ENCODE results near the gene TMEM74B.
"Not testable (repeated sequence)": the region's sequence is repeated elsewhere in the genome, so short reads cannot be mapped to it uniquely, and the experiment has no call there.

Gene TMEM74B

GRCh38 chr20:1177680-1178079, 7.1 kb downstream of the TMEM74B start:
- DNase-seq: no peak

GRCh38 chr20:1174787-1175186, 10.0 kb downstream of the TMEM74B start:
- DNase-seq: no peak

GRCh38 chr20:1173698-1174097, 11.1 kb downstream of the TMEM74B start:
- DNase-seq: no peak

GRCh38 chr20:1171461-1172093, 13.2 kb downstream of the TMEM74B start:
- no peak for DNase-seq

DNA sequence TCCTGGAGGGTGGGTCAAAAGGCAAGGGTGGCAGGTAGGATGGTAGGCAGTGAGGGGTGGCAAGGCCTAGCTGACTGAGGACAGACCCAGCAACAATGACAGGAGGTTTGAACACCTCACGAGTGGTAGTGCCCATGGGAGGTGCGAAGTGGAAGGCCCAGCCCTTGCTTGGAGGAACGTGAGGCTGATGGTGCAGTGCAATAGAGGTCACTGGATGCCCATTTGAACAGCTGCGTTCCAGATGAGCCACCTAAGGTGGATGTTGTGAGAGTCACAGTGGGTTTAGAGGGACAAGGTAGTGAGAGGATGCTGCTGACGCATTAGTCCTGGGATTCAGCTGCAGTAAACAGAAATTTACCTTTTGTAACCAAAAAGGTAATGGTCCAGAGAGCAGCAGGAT, 15.6 kb downstream of the TMEM74B start:
- DNase-seq: no peak

- DNase-seq: no peak
Observed at GRCh38 chr20:1166948-1167720, 17.6 kb downstream of the TMEM74B start.

GRCh38 chr20:1165941-1166340, 18.8 kb downstream of the TMEM74B start:
- no peak for DNase-seq

- DNase-seq: no peak
Observed at GRCh38 chr20:1165521-1165920, 19.3 kb downstream of the TMEM74B start.

DNA sequence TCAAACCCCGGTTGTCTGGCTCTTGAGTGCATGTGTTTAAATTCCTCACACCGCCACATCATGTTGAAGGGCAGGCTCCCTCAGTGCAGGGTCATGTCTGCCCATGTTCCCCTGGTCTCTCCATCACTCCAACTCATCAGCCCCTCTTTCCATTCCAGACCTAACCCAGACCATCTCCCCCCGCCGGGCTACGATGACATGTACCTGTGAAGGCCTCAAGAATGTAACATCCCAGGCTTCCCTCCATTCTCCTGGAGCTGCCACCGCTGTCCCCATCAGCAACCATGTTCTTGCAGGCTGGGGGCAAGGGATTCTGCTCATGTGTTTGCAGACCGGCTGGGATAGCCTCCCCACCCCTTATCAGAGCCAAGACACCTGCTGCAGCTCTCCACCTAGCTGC, 19.9 kb downstream of the TMEM74B start:
- no peak for DNase-seq

DNA sequence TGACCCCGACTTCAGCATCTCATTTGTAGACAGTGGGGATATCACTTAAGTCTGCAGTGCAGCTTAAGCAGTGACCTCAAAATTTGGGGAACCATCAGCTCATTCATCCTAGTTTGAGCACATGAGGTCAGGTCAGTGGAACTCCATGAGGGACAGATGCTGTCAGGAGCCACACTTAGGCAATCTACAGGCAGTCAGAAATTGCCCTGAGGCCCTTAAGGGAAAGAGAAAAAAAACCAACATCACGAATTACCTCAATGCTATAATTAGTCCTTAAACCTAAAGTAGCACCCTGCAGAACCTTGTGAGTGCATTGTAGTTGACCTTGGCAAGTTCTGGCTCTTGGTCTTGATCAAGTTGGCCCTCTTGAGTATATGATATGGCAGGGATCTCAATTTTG, 21.1 kb downstream of the TMEM74B start:
- no peak for DNase-seq

DNA sequence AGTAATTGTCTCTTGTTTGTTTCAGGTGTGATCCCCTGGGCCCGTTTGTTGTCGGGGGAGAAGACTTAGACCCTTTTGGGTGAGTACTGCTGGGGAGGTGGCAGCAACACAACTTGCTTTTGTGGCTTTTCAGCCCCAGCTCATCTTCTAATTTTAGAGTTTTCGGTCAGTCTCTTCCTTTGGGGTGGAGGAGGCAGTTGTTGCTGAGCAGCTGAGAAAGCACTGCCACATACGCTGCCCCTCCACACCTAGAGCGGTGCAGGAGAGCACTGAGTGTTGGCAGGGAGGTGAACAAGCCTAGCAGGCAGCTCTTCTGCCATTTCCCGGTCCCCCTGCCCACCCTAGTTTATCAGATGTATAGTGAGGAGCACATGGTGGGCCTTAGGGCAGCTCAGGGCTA, 21.7 kb downstream of the TMEM74B start:
- no peak for DNase-seq

- DNase-seq: no peak
Observed at GRCh38 chr20:1160991-1161390, 23.8 kb downstream of the TMEM74B start.

DNA sequence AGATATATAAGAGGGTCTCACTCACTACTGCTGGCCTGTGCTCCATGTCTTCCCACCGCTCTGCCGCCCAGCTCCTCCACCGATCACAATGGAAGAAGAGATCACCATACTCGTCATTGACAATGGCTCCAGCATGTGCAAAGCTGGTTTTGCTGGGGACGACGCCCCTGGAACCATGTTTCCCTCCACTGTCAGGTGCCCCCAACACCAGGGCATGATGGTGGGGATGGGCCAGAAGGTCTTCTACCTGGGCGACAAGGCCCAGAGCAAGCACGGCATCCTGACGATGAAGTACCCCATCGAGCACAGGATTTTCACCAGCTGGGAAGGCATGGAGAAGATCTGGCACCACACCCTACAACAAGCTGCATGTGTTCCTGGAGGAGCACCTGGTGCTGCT, 24.3 kb downstream of the TMEM74B start:
- DNase-seq: no peak

DNA sequence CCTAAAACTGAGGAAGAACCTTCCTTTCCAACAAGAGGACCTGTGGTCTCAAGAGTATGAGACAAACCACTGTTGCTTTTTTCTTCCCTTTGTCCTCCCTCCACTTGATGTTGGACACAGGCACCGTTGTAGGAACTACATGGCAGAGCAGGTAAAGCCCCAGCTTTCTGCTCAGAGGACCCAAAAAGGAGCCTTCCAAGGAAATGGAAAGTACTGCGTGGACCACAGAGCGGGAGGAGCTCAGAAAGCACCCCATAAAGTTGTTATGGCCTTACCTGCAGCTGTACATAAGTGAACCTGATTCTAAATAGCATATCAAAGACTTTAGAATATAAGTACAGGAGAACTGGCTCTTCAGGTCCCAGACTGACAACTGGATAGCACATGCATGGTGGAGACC, 29.4 kb downstream of the TMEM74B start:
- DNase-seq: no peak

DNA sequence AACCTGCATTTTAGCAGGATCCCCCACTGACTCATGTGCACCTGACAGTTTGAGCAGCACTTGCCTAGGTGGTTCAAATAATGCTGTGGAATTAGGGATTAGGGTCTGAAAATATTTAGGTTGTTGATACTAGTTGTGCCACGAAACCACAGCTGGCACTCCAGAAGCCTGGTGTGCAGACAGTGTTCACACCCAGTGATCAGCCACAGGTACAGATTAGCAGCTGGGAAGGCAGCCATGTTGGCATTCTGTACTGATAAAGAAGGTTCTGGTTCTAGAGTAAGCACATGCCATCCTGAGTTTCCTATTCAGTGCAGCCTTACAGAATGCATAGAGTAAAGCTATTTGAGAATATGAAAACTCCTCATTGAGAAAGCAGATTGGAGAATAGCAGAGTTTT, 30.1 kb downstream of the TMEM74B start:
- DNase-seq: no peak

DNA sequence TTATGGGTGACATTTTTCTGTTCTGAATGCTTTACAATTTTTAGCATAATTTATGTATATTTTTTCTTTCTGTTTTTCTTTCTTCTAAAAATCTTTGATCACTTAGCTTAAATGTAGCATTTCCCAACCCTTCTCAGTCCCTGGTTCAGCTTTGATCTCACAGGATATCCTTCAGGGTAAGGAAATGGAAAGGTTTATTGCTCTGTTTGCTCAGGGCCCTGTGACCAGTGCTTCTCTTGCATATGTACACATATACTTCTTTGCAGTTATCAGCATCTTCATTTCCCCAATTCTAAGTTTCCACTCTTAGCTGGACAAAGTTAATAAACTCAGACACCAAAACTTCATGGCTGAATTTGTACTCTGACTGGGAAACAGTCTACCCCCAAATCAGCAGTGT, 30.6 kb downstream of the TMEM74B start:
- no peak for DNase-seq

DNA sequence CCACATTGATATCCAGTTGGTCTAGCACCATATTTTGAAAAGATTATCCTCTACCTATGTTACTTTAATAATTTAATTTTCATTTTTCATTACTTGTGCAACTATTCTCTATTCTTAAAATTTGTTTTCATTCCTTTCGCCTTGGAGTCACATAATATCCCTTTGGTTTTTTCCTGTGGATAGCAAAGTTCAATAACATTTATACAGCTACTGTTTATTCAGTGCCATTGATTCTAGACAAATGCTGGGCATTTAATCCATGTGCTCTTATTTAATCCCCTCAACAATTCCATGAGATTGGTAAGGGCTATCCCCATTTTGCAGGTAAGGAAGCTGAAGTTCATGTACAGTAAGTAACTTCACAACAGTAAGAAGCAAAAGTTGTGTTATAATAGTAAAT, 33.8 kb downstream of the TMEM74B start:
- no peak for DNase-seq

GRCh38 chr20:1150218-1150617, 34.6 kb downstream of the TMEM74B start:
- no peak for DNase-seq

DNA sequence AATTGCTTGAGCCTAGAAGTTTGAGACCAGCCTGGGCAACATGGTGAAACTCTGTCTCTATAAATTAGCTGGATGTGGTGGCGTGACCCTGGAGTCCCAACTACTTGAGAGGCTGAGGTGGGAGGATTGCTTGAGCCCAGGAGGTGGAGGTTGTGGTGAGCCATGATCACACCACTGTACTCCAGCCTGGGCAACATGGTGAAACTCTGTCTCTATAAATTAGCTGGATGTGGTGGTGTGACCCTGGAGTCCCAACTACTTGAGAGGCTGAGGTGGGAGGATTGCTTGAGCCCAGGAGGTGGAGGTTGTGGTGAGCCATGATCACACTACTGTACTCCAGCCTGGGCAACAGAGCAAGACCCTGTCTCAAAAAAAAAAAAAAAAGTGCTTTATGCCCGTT, 35.0 kb downstream of the TMEM74B start:
- DNase-seq: not testable (repeated sequence)

DNA sequence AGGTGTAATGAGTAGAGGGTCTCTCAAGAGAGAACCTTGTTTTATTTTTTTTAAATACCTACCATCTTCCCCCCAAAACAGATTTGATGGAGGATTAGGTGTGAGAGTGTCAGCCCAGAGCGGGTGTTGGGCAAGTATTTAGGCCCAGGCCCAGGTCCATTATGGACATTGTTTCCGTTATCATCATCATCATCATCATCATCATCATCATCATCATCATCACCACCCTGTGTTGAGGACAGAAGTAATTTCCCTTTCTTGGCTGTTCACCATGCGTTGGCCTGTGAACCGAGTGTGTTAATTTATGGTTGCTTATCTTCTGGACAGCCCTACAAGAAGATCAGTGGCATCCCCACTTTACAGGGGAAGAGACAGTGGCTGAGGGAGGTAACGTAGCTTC, 37.8 kb downstream of the TMEM74B start:
- DNase-seq: no peak

GRCh38 chr20:1144401-1145172, 40.2 kb downstream of the TMEM74B start:
- no peak for DNase-seq

DNA sequence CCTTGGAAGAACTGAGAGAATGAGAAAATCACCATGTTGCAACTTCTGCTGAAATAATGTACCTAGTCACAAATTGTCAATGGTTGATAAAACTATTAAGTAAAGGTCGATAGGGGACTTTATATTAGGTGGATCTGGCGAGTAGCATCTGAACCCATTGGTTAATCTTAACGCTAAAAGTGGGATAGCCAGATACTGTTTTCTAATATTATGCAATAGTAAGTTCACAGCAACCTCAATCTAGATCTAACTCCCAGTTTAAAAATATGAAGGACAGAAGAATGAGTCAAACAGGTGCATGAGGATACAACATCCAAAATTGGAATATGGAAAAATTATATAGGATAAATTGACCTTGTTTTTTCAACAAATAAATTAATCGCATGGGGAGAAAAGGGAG, 47.5 kb downstream of the TMEM74B start:
- DNase-seq: no peak

GRCh38 chr20:1134836-1135235, 49.9 kb downstream of the TMEM74B start:
- no peak for DNase-seq

DNA sequence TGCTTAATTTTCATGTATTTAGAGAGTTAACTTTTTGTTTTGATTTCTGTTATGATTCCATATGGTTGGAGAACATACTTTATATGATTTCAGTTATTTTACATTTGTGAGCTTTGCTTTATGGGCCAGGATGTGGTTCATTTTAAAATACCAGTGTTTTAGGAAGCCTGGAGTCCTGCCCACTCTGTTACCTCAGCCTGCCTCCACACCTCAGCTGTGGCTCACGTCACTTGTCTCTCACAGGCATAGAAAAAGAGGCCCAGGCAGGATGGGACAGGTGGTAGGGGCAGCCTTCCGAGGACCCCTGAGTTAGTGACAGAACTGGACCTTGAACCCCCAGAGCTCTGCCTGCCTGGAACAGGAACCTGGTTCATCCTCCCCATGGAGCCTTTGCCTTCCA, 50.4 kb downstream of the TMEM74B start:
- DNase-seq: no peak
